OCI-LY3 (cell line): ENCODE results near the gene FGF22.

ENCODE experiments used
- EZH2phosphoT487 ChIP-seq: fragments of 200-600 bp; shearing (Covaris generic); IDR thresholded peaks from 2 replicates; pipeline ENCODE4 v1.6.1; 2018; ENCODE audit warnings: antibody characterized with exemption, mixed run types, low read depth
- TF ChIP-seq, protein P1 (sequence below): fragments of 200-600, 300-600 bp; sonication (generic); IDR thresholded peaks from 2 replicates; pipeline ENCODE4 v1.5.1; 2014; ENCODE audit warnings: antibody characterized with exemption, low read length, low read depth

DNA sequence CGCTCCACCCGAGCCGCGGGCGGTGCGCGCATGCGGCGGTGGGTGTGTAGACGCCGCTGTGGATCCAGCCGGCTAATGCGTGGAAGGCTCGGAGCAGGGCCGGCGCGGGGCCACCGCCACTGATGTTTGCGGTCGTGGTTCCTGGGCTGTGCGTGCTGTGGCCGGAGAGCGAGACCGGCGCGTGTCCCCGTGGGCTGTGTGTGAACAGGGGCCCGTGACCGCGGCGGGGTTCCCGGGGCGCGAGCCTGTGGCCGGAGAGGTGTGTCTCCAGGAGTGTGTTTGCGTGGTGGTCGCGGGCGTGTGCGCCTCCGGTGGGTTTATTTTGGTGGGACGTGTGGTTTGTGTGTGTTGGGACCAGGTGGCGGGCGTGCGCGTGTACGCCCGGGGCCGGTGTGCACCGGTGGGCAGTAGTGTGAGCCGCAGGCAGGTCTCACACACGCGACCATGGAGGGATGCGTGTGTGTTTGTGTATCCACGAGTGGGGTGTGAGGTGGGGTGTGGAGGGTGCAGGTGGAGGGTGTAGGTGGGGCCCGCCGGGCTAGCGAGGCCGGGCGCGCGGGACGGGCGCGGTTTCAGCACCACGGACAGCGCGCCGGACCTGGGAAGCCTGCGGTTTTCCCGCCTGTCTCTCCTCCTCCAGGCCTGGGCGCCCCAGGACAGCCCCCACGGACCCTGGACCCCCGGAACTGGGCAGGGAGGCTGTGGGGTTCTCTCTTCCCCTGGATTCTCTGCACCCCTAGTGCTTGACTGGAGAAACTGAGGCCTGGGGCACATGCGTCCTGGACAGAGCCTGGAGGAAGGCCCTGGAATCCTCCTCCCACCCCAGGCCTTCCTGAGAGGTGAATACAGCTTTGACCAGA, 48.4 kb upstream of the FGF22 start:
- TF ChIP-seq, protein P1, sequence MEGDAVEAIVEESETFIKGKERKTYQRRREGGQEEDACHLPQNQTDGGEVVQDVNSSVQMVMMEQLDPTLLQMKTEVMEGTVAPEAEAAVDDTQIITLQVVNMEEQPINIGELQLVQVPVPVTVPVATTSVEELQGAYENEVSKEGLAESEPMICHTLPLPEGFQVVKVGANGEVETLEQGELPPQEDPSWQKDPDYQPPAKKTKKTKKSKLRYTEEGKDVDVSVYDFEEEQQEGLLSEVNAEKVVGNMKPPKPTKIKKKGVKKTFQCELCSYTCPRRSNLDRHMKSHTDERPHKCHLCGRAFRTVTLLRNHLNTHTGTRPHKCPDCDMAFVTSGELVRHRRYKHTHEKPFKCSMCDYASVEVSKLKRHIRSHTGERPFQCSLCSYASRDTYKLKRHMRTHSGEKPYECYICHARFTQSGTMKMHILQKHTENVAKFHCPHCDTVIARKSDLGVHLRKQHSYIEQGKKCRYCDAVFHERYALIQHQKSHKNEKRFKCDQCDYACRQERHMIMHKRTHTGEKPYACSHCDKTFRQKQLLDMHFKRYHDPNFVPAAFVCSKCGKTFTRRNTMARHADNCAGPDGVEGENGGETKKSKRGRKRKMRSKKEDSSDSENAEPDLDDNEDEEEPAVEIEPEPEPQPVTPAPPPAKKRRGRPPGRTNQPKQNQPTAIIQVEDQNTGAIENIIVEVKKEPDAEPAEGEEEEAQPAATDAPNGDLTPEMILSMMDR: no peak
- no peak for TF ChIP-seq EZH2phosphoT487
